DMS79 (cell line): ENCODE results near the gene GNG10.
"Not testable (repeated sequence)": the region's sequence is repeated elsewhere in the genome, so short reads cannot be mapped to it uniquely, and the experiment has no call there.

ENCODE experiments used
- DNase-seq: peaks from one replicate; lab custom pipeline; 2025; lab: John Stamatoyannopoulos, UW

The GNG10 gene

GRCh38 chr9:111649016-111649415 lies 12.4 kb upstream of the GNG10 start:
- no peak for DNase-seq

GRCh38 chr9:111657051-111657450 lies 4.4 kb upstream of the GNG10 start:
- no peak for DNase-seq

DNA sequence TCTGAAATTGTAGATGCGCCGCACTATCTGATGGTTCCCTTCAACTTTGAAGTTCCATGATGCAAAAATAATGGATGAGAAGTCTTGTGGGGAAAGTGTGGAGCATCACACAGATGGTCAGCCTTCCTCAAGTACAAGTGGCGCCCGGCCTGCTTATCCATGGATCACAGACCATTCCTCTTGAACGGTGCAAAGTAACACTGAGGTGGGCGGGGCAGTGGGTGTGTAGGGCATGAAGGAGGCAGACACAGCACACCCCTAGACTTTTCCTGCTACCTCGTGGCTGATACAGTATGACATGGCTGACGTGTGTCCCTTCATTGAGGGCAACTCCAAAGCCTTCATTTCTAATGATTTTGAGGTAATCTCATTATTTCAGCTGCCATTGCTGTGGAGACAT lies 2.5 kb upstream of the GNG10 start:
- no peak for DNase-seq

DNA sequence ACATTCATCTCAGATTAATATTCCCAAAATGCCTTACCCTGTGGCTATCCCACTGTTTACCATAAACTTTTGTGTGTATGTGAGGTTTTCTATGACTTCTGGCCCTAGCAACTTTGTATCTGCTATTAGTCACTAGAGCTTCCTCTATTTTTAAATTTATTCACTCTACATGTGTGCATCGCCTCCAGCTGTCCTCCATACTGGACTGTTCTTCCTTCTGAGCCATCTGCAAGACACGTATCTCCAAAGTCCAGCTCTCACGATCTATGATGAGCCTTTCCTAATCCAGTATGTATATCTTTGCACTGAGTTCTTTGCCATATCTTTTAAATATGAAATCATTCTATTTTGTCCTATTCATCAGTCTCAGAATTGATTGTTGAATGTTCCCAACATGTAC lies 1.7 kb upstream of the GNG10 start:
- no peak for DNase-seq

GRCh38 chr9:111661802-111662521 lies 557 bp downstream of the GNG10 start:
- DNase-seq: peak; percentile 19

- DNase-seq: no peak
Observed at GRCh38 chr9:111662576-111663300, 1.3 kb downstream of the GNG10 start.

DNA sequence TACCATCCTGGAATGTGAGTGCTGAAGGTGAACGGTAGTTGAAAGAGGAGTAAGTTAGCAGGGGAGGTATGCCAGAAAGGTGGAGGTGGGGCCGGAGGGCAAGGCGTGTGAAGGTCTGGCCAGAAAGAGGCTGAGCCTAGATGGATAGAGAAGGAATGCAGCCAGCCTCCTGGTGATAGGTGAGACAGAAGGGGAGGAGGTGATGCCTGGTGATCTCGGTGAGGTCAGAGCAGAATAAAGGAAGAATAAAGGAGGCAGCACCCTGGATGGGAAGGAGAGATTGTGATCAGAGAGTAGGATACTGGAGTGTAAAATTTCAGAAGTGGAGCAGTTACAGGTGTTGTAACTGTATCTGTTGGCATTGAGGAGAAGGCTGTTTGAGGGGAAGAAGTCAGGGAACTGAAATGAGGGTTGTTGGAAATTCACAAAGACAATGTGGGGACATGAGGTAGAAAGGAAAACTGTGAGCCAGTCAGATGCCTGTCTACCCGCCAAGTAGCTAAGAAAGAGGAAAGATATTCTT lies 2.0 kb downstream of the GNG10 start:
- DNase-seq: no peak

- no peak for DNase-seq
Observed at GRCh38 chr9:111668026-111668573, 6.7 kb downstream of the GNG10 start.

DNA sequence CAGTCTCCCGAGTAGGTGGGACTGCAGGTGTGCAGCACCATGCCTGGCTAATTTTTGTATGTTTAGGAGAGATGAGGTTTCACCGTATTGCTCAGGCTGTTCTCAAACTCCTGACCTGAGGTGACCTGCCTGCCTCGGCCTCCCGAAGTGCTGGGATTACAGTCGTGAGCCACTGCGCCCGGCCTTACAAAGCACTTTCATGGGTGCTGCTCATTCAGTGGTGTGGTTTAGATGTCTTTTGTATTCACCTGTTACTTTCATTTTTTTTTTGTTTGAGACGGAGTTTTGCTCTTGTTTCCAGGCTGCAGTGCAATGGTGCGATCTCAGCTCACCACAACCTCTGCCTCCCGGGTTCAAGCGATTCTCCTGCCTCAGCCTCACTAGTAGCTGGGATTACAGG lies 7.2 kb downstream of the GNG10 start:
- DNase-seq: not testable (repeated sequence)

GRCh38 chr9:111674319-111674718 lies 12.9 kb downstream of the GNG10 start:
- no peak for DNase-seq

DNA sequence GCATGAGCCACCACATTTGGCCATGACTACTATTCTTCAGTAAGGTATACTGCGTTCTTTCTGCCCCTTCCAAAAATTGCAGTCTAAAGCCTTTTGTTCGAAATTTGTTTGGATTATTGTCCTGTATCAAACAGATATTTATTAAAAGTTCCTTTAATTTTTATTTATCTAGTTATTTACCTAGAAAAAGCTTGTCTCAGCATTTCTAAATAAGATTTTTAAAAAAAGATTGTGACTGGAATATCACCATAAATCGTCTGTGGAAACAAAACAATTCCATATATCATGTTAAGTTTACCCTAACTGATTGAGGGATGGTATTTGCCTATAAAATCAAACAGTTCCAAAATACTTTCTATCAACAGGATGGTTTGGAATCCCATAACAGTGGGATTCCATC lies 14.7 kb downstream of the GNG10 start:
- no peak for DNase-seq

DNA sequence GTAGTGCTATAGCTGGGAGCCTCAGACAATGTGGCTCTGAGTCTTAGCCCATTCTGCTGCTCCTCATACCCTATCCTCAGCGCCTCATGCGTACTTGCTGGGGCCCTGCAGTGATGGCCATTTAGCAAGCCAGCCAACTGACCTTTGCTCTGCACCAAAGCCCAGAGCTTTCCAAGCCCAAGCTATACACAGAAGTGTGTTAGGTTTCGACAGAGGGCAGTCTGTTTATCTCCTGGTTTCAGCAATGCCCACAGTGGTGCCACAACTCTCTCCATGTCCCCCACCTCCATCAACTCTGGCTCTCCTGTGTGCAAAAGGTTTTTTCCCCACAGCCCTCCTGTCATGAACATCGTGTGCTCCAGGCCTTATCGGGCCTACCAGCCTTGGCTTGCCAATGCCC lies 16.9 kb downstream of the GNG10 start:
- DNase-seq: no peak

DNA sequence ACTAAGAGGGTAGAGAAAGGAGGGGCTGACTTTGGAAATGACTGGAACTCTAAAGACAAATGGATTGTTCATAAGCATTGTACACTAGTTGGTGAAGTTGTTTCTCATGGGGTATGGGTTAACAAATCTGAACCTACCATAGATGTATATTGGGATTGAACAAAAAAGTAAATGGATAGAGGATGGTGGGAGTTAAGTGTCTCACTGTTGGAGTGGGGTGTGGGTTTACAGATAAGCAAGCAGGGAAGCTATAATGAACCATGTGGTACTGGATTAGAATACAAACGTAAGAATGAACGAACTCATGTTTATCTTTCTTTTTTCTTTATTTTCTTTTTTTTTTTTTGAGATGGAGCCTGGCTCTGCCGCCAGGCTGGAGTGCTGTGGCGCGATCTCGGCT lies 17.8 kb downstream of the GNG10 start:
- DNase-seq: no peak

- DNase-seq: no peak
Observed at GRCh38 chr9:111683392-111683791, 22.0 kb downstream of the GNG10 start.

DNA sequence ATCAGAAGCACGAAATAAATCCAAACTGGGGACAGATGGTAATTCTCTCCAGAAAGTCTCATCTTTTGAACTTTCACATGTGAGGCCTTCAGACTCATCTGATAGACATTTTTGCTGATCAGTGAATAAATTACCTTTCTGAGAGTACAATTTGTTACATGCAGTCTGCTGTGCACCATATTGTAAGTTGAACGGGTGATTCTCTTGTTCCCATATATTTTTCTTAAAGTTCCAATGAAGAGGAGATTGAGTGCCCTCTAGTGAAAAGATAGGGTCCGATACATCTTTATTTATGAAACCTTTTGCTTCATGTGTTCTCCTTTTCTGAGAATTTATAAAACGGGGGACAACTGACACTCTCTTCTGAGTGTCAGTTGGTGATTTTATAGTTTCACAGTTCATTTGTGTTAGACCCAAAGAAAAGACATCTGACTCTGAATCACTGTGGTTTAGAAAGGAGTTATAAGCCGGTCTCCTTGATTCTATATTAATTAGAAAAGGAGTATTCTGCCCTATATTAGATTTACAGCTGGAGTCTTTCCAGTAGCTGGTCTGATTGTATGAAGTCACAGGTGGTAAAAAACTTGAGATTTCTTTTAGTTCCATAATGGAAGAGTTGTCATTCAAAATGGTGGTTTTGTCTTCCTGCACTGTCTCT lies 30.4 kb downstream of the GNG10 start:
- no peak for DNase-seq

DNA sequence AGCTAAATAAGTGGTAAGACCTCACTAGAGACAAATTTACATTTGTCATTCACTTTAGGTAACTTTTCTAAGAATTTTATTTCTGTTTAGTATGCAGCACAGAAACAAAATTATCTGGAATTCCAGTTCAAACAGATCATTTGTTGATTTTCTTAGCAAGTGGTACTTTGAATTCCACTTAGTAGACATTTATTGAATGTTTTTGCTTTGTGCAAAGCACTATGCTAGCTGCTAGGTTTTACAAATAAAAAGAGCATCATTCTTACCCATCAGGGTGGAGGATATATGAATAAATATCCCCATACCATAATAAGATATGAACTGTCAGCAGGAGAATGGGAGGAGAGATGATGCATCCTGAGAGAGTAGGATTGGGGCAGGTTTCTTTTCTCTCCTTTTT lies 35.4 kb downstream of the GNG10 start:
- no peak for DNase-seq

GRCh38 chr9:111700776-111701175 lies 39.4 kb downstream of the GNG10 start:
- DNase-seq: no peak

- no peak for DNase-seq
Observed at GRCh38 chr9:111704503-111704902, 43.1 kb downstream of the GNG10 start.

DNA sequence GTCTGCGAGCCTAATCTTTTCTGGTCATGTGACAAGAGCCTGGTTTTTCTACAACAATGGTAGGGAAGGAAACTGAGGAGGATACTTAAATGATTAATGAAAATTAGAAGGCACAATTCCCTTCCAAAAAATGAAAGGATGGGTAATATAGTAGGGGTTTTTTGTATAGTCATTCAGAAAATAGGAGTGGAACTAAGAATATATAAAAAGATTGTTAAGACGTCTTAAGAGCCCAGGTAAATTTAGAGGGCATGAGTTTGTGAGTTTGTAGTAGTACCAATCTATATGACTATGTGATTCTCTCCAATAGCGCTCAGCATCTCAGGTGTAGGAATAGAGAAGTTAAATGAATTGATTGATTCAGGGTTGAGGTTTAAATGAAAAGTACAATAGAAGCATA lies 50.1 kb downstream of the GNG10 start:
- DNase-seq: no peak

DNA sequence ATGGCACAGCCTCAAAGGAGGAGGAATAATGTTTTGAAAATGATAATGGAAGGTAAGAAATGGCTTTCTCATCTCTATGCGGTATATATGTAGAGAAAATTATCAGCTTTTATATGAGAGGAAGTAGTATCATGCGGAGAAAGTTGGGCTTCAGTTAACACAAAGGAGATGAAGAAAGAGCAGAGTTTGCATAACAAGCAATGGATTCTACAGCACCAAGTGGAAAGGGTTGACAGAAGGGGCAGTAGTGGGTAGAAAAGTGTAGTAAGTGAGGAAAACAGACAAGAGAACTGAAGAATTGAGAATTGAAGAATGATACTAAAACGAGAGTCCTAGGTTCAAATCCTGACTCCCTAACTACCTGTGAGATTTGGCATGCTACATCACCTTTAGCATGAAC lies 51.0 kb downstream of the GNG10 start:
- no peak for DNase-seq

GRCh38 chr9:111715471-111715870 lies 54.1 kb downstream of the GNG10 start:
- DNase-seq: no peak

- DNase-seq: no peak
Observed at GRCh38 chr9:111719541-111719940, 58.1 kb downstream of the GNG10 start.
